Mucosa of rectum (tissue), 2 donors: ENCODE results near the gene C1QTNF6.
"Not testable (repeated sequence)": the region's sequence is repeated elsewhere in the genome, so short reads cannot be mapped to it uniquely, and the experiment has no call there.

Source experiments
- H3K27ac ChIP-seq, 2 donors: one replicate each; pipeline ENCODE4 v1.7.0; 2013; ENCODE audit warnings: inconsistent platforms in 2 of 2, low read depth in 2 of 2, low read length in 2 of 2
- H3K27me3 ChIP-seq, 2 donors: one replicate each; pipeline ENCODE4 v1.7.0; 2013; ENCODE audit warnings: low read length in 2 of 2; ENCODE audit not compliant: control insufficient read depth in 2 of 2, insufficient read depth in 2 of 2
- H3K36me3 ChIP-seq, 2 donors: one replicate each; pipeline ENCODE4 v1.7.0; 2013; ENCODE audit warnings: low read length in 2 of 2; ENCODE audit not compliant: control insufficient read depth in 2 of 2, insufficient read depth in 2 of 2
- H3K4me1 ChIP-seq, 2 donors: one replicate each; pipeline ENCODE4 v1.7.0; 2013; ENCODE audit warnings: low read length in 2 of 2, mild to moderate bottlenecking in 1 of 2; ENCODE audit not compliant: control insufficient read depth in 2 of 2, insufficient read depth in 2 of 2
- H3K4me3 ChIP-seq, 2 donors: one replicate each; pipeline ENCODE4 v1.7.0; 2013; ENCODE audit warnings: low read length in 2 of 2
- H3K9ac ChIP-seq, 2 donors: one replicate each; pipeline ENCODE4 v1.7.0; 2013; ENCODE audit warnings: low read length in 2 of 2, low read depth in 1 of 2, mild to moderate bottlenecking in 1 of 2
- H3K9me3 ChIP-seq, 2 donors: one replicate each; pipeline ENCODE4 v1.7.0; 2013; ENCODE audit warnings: low read length in 2 of 2; ENCODE audit not compliant: control insufficient read depth in 2 of 2
- donor health status: healthy.
- donor health status: Normal muscosa, but diverticular disease.

The C1QTNF6 gene

DNA sequence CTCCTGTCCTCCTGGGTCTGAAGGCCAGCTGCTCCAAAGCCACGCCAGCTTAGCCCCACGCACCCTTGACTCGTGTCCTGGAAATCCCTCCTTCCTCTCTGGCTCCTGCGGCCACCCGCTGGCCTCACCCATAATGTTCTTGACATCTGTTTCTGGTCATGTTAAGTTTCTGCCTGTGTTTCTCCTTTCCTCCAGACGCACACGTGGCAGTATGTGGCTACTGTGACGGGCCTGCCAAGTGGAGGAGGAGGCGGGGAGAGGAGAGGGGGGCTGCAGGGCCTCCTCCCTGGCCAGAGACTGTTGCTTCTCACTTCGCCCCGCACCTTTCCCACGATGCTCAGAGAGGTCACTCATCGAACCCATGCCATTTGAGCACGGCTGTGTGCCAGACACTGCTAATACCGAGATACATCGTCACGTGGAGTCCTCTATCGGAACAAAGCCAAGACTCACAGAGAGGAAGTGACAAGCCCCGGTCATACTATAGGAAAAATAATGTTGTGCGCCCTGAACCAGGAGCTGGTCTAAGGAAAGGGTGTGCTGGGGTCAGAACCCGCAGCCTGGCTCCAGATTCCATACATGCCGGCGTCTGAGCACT is 11.5 kb downstream of the C1QTNF6 start:
- Histone ChIP-seq H3K27ac (peak overlapping the region; percentile 34 to 72), H3K4me1 (peaks cover 48 to 50% of the 10 kb centered on the region in 2 donors), H3K27me3 (no peaks in the 10 kb centered on the region), H3K9me3 (no peaks in the 10 kb centered on the region), H3K36me3 (no peaks in the 10 kb centered on the region), H3K9ac (peak overlapping the region in 1 of 2 donors; percentile 34), H3K4me3 (no peak overlapping the region)

DNA sequence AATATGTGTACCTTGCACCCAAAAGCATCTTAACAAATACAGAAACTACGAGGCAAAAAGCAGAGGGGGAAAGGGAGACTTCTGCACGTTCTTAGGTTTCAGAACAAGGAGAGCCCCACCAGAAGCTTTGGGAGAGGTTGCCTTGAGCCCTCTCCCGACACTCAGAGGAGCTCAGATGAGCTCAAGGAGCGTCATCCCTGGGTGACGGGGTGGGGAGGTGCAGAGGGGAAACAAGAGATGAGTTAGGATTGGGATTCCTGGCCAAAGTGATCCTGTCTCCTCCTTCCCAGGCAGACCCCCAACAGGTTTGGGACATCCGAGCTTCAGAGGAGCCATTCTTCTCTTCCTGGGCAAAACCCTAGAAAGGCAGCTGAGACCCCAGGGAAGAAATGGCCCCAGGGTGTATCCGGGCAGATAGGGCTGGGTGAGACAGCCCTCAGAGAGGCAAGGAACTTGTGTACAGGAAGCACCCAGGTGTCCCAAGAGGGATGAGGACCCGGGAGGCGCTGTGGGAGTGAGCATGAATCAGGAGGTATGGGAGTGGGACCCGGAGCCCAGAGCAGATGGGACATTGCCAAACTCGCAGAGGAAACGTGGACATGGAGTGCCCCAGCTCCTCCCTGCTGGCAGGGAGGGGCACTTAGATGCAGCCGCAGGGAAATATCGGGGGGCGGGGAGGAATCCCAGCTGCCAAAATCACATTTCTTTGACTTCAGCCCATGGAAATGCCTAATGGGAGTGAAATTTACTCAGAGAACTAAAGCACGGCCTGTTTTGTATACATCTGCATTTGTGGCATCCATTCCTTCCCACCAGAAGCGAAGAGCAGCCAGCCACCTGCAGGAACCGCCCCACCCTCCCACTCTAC is 12.4 kb downstream of the C1QTNF6 start:
- peak overlapping the region in 1 of 2 donors; percentile 34 for H3K9ac ChIP-seq
- H3K4me3 ChIP-seq, result no peak overlapping the region
- H3K27ac ChIP-seq, result peak overlapping the region in 1 of 2 donors; percentile 72
- no peaks in the 10 kb centered on the region for H3K27me3 ChIP-seq
- H3K36me3 ChIP-seq, result no peaks in the 10 kb centered on the region
- H3K9me3 ChIP-seq, result no peaks in the 10 kb centered on the region
- peaks cover 47 to 48% of the 10 kb centered on the region in 2 donors for H3K4me1 ChIP-seq

DNA sequence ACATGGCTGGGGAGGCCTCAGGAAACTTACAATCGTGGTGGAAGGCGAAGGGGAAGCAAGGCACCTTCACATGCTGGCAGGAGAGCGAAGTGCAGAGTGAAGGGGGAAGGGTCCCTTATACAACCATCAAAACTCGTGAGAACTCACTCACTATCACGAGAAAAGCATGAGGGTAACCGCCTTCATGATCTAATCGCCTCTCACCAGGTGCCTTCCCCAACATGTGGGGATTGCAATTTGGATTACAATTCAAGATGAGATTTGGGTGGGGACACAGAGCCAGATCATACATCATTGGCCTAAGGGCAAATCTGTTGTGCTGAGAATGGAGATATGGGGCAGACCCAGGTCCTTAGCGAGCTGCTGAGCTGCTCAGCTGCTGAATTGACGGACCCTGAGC is 13.1 kb downstream of the C1QTNF6 start:
- no peak overlapping the region for H3K27ac ChIP-seq
- H3K4me3 ChIP-seq, result no peak overlapping the region
- no peaks in the 10 kb centered on the region for H3K27me3 ChIP-seq
- H3K9me3 ChIP-seq, result no peaks in the 10 kb centered on the region
- no peaks in the 10 kb centered on the region for H3K36me3 ChIP-seq
- peaks cover 40 to 42% of the 10 kb centered on the region in 2 donors for H3K4me1 ChIP-seq
- H3K9ac ChIP-seq, result no peak overlapping the region

DNA sequence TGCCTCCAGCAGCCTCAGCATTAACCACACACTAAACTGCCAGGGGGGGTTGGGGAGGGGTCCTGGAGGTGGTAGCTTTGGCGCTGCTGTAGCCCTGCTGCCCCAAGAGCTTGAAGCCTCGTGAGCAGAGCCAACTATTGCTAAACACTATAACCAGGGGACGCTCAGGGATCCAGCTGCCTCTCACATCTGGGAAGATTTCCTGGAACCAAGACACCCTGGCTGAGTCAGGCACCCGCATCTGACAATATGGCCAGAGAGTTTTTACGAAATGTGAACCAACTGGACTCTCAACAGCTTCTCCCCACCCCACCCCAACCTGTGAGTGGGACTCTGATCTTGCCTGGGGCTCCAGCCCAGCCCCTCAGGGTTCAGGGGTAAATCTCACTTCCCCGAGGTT is 14.3 kb downstream of the C1QTNF6 start:
- Histone ChIP-seq H3K4me3 (no peak overlapping the region), H3K36me3 (no peaks in the 10 kb centered on the region), H3K4me1 (peaks cover 31 to 33% of the 10 kb centered on the region in 2 donors), H3K9ac (no peak overlapping the region), H3K27ac (no peak overlapping the region), H3K9me3 (no peaks in the 10 kb centered on the region), H3K27me3 (no peaks in the 10 kb centered on the region)

DNA sequence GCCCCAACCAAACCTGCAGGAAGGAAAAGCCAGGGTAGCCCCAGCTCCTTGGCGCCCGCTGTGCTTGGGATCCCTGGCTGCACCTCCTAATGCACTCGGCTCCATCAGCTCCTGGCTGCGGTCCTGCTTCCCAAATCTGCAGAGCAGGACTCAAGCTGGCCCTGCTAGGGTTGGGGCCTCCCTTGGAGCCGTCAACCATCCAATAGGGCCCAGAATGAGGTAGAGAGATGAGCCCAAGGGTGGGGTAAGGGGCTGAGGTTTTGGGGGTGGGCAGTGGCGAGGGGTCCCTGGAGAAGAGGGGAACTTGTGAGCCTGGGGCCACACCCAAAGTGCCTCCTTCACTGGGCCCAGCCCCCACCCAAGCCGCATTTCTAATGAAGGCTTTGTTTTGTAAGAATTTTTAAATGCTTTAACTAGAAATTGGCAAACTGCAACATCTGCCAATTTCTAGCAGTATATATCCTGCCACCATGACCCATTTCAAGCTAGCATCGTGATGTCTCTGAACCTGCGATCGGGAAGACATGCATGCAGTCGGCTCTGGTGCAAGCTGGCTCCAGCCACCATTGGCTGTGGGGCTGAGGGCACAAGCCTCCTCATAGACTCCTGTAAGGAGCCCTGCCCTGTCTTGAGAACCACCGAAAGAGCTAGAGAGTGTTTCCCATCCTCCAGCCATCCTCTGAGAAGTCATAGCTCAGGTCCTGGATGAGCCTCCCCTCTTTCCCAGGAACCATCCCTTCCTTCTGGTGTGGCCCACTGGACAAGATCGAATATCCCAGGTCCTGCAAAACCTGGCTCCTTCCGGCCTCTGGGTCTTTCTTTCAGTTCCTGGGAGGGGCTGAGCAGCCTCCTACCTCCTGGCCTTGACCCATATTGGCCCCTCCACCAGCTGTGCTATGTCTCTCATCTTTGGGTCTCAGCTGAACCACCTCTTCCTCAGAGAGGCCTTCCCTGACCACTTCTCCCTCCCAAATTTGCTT is 15.5 kb downstream of the C1QTNF6 start:
- peaks cover 31 to 33% of the 10 kb centered on the region in 2 donors for H3K4me1 ChIP-seq
- H3K27ac ChIP-seq, result no peak overlapping the region
- H3K9ac ChIP-seq, result no peak overlapping the region

DNA sequence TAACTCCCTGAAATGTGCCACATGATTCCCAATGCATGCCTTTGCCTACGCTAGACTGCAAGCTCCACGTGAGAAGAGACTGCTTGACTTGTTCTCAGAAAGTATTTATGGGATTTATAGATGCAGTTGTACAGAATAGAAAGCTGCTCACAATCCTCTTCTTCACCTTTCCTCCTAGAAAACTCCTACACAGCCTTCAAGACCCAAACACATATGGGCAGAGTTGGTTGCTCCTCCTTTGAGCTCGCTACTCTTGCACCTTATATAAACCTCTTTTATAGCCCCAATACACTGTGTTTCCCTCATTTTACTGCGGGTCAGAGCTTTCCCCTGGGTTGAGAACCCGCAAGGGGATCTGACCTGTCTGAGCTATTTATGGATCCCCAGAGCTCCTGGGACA is 16.4 kb downstream of the C1QTNF6 start:
- Histone ChIP-seq H3K4me1 (peaks cover 31 to 33% of the 10 kb centered on the region in 2 donors), H3K4me3 (no peak overlapping the region), H3K9me3 (no peaks in the 10 kb centered on the region), H3K27ac (no peak overlapping the region), H3K9ac (no peak overlapping the region), H3K36me3 (no peaks in the 10 kb centered on the region), H3K27me3 (no peaks in the 10 kb centered on the region)

More for the DNA sequence above, 15.5 kb downstream of the C1QTNF6 start:
- H3K4me3 ChIP-seq, result no peak overlapping the region
- H3K36me3 ChIP-seq, result no peaks in the 10 kb centered on the region
- H3K27me3 ChIP-seq, result no peaks in the 10 kb centered on the region
- H3K9me3 ChIP-seq, result no peaks in the 10 kb centered on the region

DNA sequence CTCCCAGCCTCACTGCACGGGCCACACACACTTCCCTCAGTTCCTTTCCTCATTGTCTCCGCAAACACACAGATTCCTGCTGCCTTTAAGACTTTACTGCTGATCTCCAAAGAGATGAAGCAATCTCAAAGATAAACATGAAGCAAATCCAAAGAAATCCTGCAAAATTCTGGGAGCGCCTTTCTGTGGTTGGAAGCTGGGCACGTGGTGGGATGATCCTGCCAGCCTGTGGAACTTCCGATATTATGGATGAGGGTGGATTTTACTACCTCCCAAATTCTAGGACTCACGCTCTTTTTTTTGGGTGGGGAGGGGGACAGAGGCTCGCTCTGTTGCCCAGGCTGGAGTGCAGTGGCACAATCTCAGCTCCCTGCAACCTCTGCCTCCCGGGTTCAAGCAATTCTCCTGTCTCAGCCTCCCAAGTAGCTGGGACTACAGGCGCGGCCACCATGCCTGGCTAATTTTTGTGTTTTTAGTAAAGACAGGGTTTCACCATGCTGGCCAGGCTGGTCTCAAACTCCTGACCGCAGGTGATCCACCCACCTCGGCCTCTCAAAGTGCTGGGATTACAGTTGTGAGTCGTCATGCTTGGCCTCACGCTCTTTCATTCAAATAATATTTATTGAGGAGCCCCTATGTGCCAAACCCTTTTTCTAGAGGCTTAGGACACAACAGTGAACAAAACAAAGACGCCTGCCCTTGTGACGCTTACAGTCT is 17.2 kb downstream of the C1QTNF6 start:
- H3K36me3 ChIP-seq, H3K4me3 ChIP-seq, H3K27ac ChIP-seq, H3K27me3 ChIP-seq, H3K9ac ChIP-seq, H3K9me3 ChIP-seq: not testable (repeated sequence)
- peaks cover 24 to 29% of the 10 kb centered on the region in 2 donors for H3K4me1 ChIP-seq

DNA sequence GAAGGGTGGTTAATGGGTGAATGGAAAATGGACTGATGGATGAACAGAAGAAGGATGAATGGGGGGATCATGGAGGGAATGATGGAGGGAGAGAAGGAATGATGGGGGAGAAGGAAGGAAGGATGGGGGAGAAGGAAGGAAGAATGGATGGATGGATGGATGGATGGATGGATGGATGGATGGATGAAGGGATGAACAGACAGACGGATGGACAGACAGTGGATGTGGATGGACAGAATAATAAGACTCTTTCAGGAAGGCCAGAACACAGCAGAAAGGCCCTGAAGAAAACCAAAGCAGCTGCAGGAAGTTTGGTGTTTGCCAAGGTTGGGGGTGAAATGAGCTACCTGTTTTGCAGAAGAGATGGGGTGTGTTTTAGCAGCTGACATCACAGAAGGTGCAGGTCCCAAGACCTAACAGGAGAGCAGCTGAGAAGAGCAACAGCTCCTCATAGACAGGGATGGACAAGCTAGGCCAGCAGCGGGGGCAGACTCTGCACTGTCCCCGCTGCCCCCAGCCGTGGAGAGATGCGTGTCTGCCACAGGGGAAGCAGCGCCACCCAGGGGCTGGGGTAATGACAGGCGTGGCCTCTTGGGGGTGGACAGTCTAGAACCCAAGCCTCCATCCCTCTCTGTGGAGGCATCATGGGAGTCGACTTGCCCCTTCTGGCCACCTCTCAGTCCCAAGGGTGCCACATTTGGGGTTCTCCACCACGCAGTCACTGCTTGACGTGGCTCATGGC is 17.9 kb downstream of the C1QTNF6 start:
- H3K27me3 ChIP-seq, result no peaks in the 10 kb centered on the region
- H3K4me3 ChIP-seq, result no peak overlapping the region
- no peak overlapping the region for H3K27ac ChIP-seq
- no peak overlapping the region for H3K9ac ChIP-seq
- no peaks in the 10 kb centered on the region for H3K9me3 ChIP-seq
- no peaks in the 10 kb centered on the region for H3K36me3 ChIP-seq
- peaks cover 22 to 27% of the 10 kb centered on the region in 2 donors for H3K4me1 ChIP-seq

DNA sequence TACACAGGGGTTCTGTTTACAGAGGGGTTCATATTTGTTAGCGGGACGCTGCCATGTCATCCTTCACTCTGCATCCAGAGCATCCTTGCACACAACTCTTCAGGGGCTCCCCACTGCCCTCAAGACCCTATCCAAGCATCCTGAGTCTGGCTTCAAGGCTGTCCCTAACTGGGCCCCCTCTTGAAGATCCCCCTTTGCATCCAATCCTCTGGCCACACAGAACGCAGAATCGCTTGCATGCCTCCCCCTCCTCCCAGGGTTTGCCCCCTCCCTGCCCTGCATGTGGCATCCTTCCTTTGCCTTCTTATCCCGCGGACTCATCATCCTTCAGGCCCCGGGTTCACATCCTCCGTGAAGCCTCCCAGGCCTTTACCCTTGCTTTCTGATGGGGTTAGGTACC is 18.6 kb downstream of the C1QTNF6 start:
- Histone ChIP-seq H3K4me1 (peaks cover 26 to 27% of the 10 kb centered on the region in 2 donors), H3K27ac (no peak overlapping the region), H3K9me3 (no peaks in the 10 kb centered on the region)

More for the DNA sequence above, 18.6 kb downstream of the C1QTNF6 start:
- H3K4me3 ChIP-seq, result no peak overlapping the region
- H3K9ac ChIP-seq, result no peak overlapping the region
- H3K27me3 ChIP-seq, result no peaks in the 10 kb centered on the region
- no peaks in the 10 kb centered on the region for H3K36me3 ChIP-seq
